GM19397 (cell line): Measurements from ENCODE around the gene MCOLN2.
"Not testable (repeated sequence)": the region's sequence is repeated elsewhere in the genome, so short reads cannot be mapped to it uniquely, and the experiment has no call there.

Experiments
- ATAC-seq: cut with Tn5 transposase; IDR thresholded peaks from one replicate; pipeline ENCODE4 v1.9.1; 2021; ENCODE audit warnings: mild to moderate bottlenecking, moderate library complexity; ENCODE audit not compliant: unreplicated experiment

Gene MCOLN2

DNA sequence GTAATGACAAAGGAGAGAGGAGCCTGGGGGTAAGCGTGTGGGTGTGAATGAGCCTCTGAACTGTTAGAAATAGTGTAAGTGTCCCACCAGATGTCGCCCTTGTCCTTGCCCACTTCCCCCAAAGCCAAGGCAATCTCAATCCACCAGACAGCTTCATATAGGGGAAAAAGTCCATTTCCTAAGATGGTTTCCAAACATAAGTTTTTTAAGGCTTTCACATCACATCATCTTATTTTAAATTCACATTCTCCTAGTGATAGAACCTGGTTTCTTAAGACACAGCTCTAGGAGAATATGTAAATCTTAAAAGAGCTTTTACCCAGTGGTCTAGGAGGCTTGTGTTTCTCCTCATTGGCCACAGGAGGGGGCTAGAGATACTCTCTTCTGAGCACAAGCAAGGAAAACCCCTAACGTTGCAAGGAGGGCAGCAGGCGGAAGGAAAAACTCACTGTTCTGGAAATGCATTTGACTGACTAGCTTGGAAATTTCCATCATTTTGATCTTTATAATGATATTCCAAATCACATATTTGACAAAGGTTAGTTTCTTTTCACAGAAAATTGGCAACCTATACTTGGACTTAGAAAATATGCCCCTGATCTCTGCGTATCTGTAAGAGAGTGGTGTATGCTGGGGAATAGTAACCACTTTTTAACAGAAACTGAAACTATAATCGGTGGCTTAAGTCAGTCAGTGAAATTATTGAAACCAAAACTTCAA is 52.0 kb downstream of the MCOLN2 start:
- peak; percentile 85 for ATAC-seq

DNA sequence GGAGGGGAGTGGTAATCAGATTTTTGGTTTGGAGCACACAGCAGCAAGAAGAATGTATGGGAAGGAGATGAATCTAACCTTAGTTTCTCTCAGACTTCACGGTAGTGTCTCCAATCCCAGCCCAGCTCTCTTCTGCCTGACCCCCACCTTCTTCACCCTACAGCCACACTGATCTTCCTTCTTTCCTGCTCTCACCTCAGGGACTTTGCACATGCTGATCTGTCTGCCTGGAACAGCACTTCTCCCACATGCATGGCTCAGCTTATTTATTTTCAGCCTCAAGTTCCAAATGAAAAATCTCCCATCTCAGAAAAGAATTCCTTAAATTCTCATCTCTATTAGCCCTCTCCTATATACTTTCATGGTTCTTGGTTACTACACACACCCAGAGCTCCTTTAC is 55.1 kb downstream of the MCOLN2 start:
- ATAC-seq = no peak

DNA sequence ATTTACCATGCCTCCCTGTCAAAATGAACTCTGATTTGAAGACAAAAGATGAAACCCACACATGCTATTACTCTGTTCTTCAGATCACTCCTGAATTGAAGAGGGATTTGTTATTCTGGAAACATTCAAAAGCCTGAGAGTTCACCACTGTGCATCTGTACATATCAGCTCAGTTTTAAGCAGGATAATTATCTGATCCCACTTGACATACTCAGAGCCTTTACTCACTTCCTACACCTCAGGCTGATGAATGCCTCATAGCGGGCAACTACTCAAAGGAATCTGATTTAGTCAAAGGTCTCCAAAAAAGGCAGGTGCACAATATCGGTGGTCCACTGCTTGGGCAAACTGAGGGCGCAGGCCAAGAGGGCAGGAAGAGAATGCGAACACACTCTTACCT is 56.4 kb downstream of the MCOLN2 start:
- ATAC-seq = no peak

DNA sequence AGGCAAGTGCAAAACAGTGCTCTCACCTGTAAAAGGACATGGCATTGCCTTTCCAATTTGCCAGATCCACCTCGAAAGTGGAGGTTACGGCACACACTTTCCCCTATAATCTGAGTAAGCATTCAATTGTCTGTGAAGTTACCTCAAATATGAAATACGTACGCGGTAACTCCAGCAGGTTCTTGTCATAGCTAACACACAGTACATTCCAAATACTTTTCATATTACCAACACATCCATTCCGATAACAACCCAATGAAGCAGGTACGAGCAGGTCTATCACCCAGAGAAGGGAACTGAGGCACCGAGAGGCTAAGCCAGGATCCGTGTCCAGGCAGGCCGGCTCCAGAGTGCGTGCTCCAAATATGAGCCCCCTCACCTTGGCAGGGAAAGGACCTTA is 57.2 kb downstream of the MCOLN2 start:
- ATAC-seq = no peak

DNA sequence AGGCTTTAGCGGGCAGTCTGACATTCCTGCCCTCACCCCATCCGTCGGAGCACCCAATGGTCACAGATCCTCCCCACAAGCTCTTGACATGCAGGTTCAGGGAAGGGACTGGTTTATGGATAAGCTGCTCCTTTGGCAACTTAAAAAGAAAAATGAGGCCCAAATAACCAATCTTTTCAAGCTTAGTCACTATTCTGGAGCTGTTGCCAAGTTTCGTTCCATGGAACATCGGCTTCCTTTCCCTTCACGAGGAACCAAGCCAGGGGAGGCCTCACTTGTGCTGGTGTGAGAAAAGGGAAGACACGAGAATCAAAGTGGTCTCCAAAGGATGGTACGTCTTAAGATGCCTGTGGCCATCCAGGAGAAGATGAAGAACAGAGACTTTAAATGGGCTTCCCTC is 57.8 kb downstream of the MCOLN2 start:
- no peak for ATAC-seq

DNA sequence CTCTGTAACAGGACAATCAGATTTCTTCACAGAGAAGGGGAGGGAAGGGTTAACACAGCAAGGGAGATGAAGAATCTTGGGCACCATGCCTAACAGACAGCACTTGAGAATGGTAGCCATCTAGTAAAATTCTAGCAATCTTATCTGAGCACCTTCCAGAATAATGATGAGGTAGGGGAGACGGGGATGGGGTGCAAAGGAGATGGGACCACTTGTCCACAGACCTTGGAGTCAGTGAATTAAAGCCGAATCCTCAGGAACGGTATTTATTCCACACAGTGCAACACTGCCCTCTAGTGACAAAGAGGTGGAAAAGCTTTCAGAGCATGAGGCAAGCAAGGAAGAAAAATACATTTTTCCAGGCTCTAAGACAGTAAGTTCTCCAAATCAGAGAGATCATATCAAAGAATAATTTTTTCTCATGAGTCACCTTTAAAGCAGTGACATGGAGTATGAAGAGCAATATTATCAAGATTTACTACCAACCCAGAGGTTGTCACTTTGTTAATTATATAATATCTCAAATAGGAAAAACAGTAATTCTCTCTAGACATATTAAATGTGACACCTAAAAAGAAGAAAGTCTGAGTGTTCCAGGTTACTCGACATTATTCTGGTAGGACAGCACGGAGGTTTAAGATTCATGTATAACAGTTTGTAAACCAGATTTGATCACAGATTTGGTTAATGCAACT is 60.6 kb downstream of the MCOLN2 start:
- peak; percentile 54 for ATAC-seq

DNA sequence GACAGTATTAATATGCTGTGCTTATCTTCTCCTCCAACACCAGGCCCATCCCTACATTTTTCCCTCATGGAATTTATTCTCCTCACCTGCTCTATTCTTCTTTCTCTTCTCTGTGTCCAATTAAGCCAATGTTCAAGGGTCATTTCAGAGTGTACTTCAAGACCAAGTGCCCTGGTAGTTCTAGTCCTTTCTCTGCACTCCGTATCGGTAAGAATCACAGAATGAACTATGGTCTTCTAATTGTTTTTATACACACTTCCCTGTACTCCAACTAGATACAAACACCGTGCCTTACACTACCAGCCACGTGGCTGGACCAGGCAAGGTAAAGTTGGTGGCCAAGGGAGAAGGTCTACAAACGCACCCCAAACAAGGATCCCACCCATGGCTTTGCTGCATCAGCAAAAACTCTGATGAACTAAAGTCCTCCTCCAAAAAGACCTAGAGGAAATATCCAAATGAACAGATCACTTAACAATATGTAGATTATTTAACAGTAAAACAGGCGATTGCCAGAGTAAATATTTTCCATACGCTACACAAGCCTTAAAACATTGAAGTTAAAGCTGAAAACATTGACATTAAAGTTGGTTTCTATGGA is 63.8 kb downstream of the MCOLN2 start:
- no peak for ATAC-seq

DNA sequence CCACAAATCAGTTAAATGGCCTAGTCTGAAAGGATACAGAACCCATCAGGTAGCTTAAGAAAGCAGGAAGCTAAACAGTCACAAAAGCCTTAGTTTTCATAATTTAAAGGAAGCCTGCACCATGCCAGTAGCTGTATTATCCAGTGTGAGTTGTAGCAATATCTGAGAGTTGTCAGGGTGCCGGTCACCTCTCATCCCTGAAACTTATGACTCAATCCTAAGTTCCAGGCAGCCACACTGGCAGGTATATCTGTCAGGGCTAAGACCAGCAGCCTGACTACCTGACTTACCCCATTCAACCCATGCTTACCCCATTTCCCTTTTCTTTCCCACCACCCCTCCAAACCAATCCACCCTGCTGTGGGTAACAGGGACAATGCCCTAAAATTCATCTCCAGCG is 66.1 kb downstream of the MCOLN2 start:
- no peak for ATAC-seq

DNA sequence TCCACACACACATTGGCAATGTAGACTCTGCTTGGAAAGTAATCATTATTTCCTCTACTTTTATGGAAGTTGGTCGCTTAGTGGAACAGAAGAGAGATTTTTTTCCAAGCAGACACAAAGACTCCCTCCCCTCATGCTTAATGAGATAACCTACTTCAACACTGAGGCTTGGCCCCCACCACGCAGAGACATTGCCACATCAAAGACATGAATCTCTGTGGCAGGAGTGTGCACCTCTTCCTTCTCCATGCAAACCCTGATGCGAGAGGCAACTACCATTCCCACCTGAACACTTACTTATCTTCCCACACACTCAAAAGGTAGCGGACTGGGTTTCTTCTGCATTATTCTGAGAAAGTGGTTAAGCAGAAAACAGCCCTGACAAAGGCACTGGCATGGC is 66.6 kb downstream of the MCOLN2 start:
- ATAC-seq = no peak

DNA sequence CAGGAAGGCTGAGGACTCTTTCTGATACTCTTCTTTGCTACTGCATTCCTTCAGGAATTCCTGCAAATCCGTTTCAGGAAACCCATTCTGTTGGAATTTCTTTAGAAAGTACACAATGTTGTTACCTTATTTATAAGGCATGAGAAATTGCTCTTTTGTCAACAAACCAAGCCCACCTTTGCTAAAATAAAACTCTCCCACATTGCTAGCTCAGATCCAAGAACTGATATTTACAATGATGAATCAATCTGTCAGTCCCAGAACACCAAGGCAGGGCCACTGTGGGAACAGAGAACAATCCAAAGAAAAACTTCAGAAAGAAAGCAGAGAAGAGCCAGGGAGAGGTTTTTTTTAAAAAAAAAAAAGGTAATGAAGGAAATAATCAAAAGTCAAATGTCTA is 67.3 kb downstream of the MCOLN2 start:
- ATAC-seq = no peak

DNA sequence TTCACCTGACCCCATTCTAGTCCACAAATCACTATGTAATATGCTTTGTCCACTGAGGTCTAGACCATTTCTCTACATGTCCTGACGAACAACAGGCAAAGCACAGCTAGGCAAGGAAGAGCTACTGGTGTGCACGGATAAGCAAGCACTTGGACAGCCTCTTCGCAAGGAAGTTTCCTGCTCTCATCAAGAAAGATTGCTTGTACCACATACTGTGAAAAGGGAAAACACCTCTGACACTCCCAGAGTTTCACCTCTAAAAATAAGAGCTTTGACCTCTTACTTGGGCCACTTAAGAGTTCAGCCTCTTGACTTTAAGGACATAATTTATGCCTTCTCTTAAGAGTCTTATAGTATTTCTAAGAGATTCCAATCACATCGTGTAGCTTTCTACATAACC is 67.9 kb downstream of the MCOLN2 start:
- no peak for ATAC-seq

DNA sequence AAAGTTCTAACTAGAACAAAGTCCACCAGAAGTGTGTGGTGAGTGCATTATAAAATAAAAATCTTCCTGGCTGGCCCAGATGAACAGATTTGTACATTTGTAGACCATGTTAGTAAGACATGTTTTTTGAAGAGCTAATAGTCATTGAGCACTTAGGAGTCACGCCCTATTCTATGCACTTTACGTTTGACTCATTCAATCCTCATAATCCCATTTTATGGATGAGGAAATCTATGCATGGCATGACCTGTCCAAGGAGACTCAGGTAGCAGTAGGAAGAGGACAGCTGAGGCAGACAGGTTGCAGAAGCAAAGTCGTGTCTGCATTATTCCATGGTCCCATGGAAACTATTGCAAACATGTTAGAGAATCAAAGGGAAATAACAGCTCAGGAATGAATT is 73.6 kb downstream of the MCOLN2 start:
- ATAC-seq = no peak

DNA sequence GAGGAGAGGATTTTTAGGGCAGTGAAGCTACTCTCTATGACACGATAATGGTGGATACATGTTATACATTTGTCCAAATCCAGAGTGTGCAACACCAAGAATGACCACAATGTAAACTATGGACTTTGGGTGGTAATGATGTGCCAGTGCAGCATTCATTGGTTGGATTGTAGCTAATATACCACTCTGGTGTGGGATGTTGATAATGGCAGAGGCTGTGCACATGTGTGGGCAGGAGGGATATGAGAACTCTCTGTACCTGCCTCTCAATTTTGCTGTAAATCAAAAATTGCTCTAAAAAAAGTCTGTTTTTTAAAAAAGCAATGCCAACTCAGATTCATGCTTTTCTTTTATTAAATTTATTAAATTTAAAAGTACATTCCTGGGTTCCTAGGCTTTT is 76.8 kb downstream of the MCOLN2 start:
- no peak for ATAC-seq

DNA sequence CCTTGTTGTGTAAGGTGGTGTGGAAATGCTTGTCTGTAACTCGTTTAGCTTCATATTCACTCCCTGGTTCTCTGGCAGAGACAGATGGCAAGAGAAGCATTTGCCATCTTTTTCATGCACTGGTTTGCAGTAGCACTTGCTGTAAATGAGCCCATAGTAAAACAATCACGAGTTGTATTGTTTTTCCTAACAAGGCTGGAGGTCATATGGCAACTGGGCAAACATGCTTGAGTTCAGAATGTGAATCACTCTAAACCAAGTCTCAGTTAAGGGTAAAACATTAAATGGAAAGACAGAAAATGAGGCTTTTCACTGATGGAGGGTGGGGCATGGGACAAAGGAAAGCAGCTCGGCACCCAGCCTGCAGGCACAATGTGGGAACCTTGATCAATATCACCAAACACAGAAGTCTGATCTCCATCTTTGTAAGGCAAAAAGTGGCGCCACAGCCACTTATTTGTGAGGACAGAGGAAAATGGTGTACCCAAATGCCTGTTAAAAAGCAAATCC is 77.4 kb downstream of the MCOLN2 start:
- ATAC-seq = no peak

DNA sequence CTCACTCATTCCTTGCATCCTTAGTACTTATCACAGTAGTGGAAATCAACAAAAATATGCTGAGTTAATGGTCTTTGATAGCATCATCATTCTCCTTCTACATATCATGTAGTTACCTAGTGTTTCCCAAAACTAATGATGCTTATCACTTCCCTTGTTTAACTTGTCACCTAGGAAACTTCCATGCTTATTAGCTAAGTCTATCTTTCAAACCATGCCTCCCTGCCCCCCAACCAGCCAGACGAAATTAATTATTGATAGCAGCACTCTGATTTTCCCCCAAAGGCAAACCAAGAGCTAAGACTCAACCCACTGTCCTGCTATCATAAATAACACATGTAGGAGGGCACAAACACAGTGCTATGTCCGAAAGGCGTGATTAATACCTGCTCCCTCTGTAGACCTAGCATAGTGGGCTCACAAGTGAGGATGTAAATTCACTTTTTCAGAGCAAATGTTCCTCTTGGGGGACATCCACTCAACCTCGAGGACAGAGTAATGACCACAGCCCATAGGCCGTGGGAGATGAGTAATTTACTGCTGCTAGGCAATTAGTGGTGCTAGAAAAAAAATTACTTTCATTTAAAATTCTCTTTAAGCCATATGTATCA is 78.1 kb downstream of the MCOLN2 start:
- no peak for ATAC-seq

DNA sequence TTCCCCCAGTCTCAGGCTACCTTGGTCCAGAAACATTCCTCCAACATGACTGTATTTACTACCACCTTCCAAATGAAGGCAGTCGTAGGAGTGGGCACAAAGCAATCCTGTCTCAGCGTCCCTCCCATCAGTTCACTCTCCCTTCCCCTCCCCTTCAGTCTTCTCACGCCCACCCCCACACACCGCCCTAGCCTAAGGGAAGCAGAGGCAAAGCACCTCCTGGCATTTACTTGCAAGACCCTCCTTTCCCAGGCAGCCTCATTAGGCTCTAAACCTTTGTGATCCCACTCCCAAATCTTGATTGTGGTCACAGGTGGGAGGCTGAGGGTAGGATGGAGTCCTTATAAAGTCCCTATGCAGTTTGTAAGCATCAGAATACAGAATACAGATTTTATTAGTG is 80.0 kb downstream of the MCOLN2 start:
- no peak for ATAC-seq

DNA sequence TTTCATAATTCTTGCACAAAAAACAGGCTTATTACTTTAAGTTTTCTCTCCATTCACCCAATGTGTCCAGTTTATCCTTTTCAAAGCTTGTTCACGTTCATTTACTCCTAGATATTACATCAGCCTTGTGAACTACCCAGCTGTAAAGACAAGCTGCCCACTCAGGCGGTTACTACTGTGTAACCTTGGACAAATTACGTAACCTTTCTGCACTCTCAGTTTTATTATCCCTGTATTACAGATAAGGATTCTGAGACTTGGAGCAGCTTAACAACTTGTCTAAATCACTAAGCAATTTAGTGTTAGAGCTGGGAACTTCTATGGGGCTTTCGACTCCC is 83.4 kb downstream of the MCOLN2 start:
- no peak for ATAC-seq

DNA sequence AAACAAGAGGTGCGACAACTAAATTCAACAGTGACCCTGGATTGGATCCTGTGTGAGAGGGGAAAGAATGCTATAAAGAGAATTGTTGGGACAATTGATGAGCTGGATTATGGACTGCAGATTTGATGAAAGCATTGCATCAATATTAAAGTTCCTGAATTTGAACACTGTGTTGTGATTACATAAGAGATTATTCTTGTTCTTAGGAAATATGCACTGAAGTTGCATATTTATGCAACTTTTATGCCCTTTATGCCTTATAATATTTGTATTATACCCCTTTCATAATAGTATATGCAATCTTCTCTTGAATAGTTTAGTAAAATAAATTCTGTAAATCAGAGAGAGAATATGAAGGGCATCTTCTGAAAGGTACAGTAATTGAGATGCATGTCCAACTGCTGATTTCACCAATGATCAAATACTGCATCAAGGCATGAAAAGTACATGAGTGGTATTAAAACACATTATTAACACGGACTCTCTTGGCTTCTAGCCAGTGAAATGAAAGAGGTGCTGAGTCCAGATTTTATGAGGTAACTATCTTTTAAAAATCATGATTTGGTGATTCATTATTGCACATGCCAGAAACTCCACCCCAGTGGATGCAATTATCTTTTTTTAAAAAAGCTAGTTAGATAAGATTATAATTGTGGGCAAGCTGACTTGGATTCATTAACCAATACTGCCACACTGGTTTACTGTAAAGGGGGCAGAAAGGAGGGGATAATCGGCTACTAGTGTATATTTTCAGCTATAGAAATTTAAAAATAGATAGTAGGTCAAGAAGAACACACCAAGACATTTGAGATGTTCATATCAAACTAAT is 84.0 kb downstream of the MCOLN2 start:
- ATAC-seq = no peak

DNA sequence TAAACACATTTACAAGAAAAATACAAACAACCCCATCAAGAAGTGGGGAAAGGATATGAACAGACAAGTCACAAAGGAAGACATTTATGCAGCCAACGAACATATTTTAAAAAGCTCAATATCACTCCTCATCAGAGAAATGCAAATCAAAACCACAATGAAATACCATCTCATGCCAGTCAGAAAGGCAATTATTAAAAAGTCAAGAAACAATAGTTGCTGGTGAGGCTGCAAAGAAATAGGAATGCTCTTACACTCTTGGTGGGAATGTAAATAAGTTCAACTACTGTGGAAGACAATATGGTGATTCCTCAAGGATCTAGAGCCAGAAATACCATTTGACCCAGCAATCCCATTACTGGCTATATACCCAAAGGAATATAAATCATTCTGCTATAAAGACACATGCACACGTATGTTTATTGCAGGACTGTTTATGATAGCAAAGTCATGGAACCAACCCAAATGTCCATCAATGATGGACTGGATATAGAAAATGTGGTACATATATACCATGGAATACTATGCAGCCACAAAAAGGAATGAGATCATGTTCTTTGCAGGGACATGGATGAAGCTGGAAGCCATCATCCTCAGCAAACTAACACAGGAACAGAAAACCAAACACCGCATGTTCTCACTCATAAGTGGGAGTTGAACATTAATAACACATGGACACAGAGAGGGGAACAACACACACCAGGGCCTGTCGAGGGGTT is 88.0 kb downstream of the MCOLN2 start:
- not testable (repeated sequence) for ATAC-seq

DNA sequence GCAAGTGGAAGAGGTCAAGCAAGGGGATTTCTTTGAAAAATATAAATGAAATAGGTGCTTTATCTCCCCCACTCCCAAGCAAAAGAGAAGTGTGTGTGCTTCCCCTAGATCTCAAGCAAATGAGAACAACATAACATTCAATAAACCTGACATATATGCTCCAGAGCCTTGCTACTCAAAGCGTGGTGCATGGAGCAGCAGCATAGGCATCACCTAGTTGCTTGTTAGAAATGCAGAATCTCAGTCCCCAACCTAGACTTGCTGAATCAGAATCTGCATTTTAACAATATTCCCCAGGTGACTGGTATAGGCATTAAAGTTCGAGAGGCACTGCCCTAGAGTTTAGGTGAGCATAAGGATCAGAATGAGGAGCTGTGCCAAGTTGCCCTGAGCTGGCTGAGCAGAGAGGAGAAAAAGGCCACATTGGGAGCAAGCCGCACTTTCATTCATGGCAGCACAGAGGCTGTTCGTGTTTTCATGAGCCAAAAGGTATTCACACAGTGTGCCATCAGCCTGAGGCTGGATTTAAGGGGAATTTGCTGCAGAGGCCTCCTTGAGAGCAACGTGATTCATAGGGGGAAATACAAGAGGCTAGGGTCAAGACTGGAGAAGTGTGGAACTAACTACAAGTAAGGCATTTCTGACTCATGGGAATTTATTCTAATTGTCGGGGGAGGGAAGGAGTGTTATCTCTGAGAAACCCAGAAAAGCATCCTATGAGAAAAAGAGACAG is 89.7 kb downstream of the MCOLN2 start:
- no peak for ATAC-seq
